OCI-LY3 (cell line): ENCODE data around the gene CLPTM1.

Experiments used
- CTCF ChIP-seq: fragments of 200-600, 300-600 bp; sonication (generic); IDR thresholded peaks from 2 replicates; pipeline ENCODE4 v1.5.1; 2014; ENCODE audit warnings: antibody characterized with exemption, low read length, low read depth
- EZH2phosphoT487 ChIP-seq: fragments of 200-600 bp; shearing (Covaris generic); IDR thresholded peaks from 2 replicates; pipeline ENCODE4 v1.6.1; 2018; ENCODE audit warnings: antibody characterized with exemption, mixed run types, low read depth

- TF ChIP-seq EZH2phosphoT487 (no peak), CTCF (no peak)
Observed at GRCh38 chr19:44969437-44969836, 14.3 kb downstream of the CLPTM1 start.
